Activated CD4-positive, alpha-beta T cell treated with anti-CD3 and anti-CD28 coated beads, Interleukin-2, amount 50 U/mL, for 48 hours (primary cell): ENCODE data around the gene GDF7.

Source experiments
- DNase-seq, 2 experiments: peaks; one replicate each; pipeline ENCODE4 v3.0.0-alpha.2; 2020

The GDF7 gene

DNA sequence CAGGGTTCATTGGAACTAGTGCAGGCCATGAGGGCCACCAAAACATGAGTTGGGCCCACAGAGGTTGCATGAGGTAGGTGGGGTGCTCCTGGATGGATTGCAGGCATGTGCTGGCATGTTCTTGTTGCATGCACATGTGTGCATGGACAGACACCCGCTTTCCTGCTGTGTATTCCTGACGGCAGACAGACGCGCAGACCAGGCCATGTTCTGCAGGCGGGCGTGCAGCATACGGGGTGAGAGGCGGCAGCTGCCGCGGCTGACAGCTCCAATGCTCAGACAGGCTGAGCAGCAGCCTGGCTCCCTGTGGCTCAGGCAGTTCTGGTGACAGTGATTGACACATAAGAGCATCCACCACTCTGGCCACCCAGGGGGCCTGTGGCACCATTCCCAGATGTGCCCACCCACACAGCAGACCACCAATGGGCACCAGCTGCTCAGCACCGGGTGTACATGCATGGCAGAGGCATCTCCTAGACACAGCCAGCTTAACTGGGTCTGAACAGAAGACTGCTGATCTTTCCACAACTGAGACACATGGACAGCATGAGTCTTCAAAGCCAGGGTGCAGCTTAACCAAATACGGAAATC, 37.3 kb upstream of the GDF7 start:
- no peak for DNase-seq

GRCh38 chr2:20630967-20631366, 36.0 kb upstream of the GDF7 start:
- no peak for DNase-seq

GRCh38 chr2:20631617-20632307, 35.2 kb upstream of the GDF7 start:
- DNase-seq: no peak

- no peak for DNase-seq
These were observed 34.4 kb upstream of the GDF7 start for GRCh38 chr2:20632446-20632990.

DNA sequence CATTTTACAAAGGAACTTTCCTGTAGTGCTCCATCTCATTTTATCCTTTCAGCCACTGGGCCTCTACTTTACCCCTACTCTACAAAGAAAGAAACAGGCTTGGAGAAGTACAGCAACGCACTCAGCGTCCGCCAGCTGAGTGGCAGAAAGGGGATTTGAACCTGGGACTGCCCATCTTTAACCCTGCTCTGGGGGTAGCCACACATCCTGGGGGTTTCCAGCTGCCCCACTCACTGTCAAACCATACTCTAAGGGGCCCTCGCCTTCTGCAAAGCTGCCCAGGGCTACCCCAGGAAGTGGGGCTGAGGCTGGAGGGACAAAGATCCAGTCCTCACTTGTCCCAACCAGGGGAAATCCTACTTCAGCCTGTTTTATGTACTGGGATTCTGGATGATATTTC, 33.9 kb upstream of the GDF7 start:
- DNase-seq: no peak

GRCh38 chr2:20633794-20634506, 33.0 kb upstream of the GDF7 start:
- no peak for DNase-seq

- DNase-seq: no peak
These were observed 32.3 kb upstream of the GDF7 start for GRCh38 chr2:20634507-20635112.

DNA sequence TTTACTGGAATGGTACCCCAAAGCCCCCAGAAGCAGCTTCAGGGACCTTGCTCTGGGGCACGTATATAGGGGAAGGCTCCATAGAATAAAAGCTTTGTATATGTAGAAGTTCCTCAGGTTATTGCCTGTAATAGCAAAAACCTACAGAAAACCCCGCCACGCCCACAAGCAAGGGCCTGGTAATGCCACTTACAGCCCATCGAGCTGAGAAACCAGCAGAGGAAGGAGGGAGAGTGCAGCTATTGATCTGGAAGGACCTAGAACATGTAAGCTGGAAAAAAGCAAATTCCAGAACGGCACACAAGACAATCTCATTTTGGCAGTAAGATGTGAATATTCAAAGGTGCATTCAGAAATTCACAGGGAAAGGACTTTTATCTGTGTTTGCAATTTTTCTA, 31.8 kb upstream of the GDF7 start:
- DNase-seq: no peak

DNA sequence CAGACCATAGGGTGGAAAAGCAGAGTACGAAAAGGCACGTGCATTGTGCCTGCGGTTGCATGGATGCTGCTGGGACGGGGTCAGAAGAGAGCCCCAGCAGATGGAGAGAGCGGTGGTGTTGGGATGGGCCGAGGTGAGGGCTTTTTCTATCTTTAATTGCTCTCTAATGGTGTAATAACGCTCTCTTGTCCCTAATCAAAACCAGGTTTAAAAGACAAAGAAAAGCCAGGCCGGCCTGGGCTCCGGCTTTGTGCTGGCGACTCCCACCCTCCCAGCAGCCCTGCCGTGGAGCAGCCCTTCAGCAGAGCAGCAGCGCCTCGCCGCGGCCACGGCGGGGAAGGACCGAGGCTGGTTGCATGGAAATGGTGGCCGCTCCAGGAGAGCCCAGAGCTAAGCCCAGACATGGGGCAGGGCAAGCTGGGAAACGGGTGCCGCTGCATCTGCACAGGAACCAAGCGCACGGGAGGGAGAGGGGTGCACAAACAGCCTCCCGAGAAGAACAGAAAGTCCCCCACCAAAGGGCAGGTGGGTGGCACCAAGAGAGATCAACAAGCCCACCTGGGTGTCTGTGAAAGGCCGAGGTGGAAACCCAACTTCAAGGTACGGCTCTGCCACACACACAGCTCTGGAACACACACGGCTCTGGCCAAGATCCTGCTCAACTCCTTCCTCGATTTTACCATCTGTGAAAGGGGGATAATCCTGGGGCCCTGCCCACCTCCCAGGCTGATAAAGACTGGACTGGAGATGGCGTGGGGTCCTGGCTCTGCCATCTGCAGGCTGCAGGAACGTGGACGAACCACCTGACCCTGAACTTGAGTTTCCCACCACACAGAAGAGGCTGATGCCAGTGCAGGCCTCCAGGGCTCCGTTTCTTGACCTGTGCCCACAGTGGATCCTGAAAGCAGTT, 31.0 kb upstream of the GDF7 start:
- peak; percentile 64 to 68 for DNase-seq

- DNase-seq: no peak
These were observed 29.8 kb upstream of the GDF7 start for GRCh38 chr2:20637147-20637546.

DNA sequence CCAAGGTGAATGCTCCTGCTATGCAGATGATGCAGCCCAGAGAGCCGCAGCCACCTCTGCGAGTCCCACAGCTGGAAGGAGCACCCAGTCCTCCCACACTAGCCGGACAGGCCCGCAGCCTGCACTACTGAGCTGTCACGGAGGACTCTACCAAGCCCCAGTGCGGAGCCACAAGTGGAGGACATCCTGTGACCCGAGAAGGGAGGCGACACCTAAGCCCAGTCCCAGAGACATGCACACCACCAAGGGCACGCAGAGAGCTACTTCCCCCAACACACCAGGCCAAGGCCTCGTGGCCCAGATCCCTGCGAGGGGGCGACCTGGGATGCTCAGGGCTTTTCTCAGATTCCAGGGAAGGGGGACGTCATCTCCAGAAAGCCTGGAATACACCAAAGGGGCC, 28.9 kb upstream of the GDF7 start:
- no peak for DNase-seq

DNA sequence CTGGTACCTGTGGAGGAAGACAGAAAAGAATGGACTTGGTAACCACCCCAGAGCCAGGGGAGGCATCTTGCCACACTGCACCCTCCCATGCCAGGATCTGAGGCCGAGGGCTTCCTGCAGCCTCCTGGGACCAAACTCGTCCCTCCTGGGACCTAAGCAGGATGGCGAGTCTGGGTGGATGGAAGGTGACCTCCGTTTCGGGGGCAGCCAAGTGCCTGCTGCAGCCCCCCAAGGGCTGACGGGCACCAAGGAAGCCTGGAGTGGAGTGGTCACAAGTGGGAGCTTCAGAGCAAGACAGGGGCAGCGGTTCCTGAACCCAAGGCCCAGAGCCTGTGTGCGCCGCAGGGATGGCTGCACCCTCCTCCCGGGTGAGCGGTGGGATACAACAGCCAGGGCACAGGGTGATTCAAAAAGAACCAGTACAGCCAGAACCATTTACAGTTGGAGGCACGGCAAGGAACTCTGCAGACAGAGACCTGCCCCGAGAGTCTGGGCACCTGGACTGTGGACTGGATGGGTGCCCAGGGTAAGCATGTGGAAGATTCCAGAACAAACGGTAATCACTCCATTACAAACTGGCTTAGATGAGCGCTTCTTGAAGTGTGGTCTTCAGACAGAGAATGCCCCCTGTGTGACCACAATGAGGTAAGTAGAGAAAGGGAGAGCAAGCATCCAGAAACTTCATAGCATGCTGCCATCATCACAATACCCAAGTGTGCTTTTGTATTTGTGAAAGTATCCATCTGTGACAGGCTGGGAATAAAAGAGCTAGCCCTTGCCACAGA, 28.1 kb upstream of the GDF7 start:
- no peak for DNase-seq

DNA sequence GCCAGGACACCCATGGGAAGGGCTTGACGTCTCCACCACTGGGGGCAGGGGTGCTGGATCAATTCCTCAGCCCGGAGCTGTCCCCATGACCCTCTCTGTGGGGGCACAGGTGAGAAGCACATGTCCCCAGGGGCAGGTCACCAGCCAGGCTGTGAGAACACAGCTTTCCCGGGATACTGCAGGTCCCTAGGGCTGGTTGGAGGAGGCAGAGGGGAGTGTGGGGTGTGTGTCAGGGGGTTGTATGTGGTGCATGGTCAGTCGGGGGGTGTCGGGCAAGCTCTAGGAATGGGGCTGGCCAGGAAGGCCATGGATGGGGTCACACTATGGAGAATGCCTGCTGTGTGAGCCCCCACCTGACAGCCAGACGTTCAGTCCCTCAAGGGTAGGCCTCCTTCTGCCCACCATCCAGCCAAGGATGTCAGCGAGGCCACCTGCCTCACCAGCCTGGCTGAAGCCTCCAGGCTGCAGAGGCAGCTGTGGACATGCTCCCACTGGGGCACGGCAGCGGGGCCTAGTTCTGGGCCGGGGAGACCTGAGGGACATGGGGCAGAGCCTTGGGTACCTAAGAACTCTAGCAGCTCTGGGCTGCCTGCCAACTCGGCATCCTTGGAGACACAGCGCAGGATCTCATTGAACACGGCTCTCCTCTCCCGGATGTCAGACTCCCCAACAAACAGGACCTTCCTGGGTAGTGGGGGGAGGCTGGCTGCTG, 26.4 kb upstream of the GDF7 start:
- no peak for DNase-seq

DNA sequence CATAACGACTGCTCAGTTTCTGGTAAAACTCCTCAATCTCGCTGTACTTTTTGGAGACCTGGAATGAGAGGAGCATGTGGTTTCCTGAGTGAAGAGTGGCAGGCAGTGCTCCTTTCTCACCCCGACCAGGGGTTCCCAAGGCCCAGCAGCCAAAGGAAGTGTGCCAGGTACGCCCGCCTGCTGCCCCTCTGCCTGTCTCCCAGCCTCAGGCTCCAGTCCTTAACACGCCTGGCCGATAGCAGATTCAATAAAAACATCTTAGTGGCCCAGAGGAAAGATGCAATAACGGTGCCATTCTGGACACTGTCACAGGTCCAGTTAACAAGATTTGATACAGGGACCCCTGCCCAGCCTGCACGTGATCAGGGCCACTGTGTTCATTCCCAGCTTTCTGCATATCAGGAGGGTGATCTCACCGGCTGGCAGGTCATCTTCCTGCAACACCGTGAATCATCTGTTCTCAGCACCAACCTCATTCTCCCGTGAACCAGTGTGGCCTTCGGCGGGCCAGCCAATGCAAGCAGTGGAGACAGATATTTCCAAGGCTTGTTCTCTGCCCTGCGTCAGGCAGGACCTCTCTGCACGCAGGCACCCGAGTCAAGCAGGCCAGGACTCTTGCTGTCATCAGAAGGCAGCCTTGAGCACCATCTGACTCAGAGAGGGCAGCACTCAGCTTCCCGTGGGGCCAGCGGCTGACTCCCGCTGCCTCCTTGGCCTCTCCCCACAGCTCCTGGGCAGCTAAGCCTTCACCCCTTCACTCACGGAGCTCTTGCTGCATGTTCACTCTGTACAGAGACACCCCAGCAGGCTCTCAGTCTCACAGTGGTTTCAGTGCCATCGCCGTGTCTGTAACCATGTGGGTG, 25.6 kb upstream of the GDF7 start:
- DNase-seq: no peak

DNA sequence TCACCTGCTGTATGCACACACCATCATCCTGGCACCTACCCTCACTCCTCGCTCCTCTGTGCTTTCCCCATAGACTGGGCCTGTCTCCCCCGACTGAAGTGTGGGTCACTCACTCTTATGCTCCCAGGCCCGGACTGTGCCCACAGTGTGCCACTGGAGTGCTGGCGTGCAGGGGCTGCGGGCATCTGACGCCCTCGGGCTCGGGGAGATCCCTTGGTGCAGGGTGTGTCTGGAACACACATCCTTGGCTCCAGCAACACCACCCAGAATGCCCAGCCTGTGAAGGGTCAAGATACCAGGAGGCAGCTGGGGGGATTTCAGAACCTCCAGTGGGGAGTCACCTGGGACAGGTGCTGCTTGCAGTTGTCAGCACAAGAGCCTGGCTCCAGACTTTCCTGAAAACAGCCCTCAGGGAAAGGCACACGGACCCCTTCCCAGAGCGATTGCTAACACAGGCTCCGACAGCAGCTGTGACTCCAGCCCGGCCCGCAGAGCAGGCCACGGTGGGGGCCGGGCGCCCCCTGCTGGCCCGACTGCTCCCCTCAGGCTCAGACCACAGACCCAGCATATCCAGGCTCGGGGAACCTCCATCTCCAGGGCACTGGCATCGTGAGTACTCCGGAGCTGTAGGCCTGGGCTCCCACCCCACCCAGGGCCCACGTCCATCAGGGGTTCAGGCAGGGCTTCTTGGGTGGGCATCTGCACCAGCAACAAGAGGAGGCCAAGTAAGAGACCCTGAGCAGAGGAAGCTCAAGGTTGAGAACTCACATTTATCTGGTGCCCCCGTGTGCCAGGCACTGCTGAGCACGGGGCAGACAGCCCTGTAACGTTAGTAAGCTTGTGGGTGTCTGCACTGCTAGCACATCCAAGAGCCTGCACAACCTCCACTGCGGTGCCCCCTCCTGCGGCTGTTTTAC, 24.6 kb upstream of the GDF7 start:
- peak; percentile 74 to 81 for DNase-seq

DNA sequence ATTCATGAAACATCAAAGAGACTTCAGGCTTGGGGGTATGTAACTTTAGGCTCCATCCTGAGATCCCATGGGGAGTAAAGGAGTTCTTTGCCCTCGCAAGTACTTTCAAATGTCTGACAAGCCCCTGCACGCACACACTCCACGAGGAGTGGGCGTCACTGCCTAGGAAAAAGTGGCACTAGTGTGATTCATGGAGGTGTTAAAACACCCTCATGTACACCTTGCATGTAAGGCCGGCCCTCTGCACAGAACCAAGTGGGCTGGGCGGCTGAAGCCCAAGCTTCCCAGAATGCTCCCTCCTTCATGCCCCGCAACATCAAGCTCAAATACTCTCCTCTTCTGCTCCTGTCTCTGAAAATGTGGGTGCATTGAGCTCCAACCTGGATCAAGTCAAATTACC, 23.9 kb upstream of the GDF7 start:
- DNase-seq: no peak

DNA sequence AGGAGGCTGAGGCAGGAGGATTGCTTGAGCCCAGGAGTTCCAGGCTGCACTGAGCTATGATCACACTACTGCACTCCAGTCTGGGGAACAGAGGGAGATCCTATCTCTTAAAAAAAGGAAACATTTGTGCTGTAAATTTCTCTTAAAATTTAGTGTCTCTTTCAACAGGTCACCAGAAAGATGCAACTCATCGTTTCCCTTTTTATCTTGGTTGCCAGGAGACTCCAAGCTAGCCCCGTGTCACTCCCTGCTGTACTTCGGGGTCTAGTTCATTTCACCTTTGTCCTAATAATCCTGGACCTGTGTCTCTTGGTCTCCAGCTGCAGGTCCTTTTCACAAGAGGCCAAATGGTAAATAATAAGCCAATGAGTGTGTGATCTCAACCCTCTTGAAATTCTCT, 23.1 kb upstream of the GDF7 start:
- DNase-seq: no peak

DNA sequence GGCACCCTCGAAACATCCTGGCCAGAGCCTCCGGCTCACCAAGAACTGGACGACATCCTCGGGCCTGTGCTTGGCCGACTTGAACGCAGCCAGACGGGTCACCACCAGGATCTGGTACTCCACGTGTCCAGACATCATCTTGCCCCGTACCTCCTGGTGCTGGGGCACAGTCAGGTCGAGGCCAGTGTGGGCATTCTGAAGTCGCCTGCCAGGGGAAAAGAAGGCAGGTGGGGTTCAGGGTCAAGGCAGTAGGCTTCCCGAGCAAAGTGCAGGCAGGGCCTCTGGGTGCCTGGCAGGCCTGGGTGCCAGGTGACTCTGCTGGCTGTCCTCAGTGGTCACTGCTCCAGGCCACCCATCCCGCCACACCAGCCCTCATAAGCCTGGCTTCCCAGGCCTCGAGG, 21.6 kb upstream of the GDF7 start:
- no peak for DNase-seq

DNA sequence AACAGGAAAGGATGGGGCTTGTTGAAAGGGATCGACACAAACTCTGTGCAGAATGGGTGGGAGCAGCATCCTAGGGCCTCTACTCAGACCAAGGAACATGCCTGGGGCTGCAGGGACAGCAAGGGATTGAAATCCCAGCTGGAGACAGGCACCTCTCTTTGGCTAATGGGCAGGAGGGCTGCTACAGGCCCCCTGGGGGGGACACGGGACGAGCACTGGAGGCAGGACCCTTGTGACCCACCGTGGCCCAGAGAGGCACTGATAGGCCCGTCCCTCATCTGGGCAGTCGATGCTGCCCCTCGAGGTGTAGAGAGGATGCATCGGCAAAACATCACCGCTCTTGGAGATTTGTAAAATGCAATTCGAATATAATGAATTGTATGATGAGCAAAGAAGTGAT, 21.2 kb upstream of the GDF7 start:
- no peak for DNase-seq
